Vagina (tissue), 2 donors: ENCODE measurements around the gene COG3.

ENCODE experiments used
- POLR2A ChIP-seq, 2 donors: fragments of 450-650 bp; IDR thresholded peaks; one replicate each; pipeline ENCODE4 v1.6.1; 2017; ENCODE audit warnings: antibody characterized with exemption in 2 of 2, mild to moderate bottlenecking in 2 of 2, moderate library complexity in 2 of 2
- TF ChIP-seq, protein P1 (sequence below), 3 experiments: fragments of 450-650 bp in 2 of 3; fragments of 200-600 bp in 1 of 3; sonication (generic) in 1 of 3; IDR thresholded peaks; one replicate each; pipeline ENCODE4 v1.5.1; 2017 to 2019; ENCODE audit warnings: antibody characterized with exemption in 3 of 3, mild to moderate bottlenecking in 2 of 3, moderate library complexity in 2 of 3

- TF ChIP-seq POLR2A (IDR thresholded peaks at IDR 0.05): no peak
- TF ChIP-seq, protein P1, sequence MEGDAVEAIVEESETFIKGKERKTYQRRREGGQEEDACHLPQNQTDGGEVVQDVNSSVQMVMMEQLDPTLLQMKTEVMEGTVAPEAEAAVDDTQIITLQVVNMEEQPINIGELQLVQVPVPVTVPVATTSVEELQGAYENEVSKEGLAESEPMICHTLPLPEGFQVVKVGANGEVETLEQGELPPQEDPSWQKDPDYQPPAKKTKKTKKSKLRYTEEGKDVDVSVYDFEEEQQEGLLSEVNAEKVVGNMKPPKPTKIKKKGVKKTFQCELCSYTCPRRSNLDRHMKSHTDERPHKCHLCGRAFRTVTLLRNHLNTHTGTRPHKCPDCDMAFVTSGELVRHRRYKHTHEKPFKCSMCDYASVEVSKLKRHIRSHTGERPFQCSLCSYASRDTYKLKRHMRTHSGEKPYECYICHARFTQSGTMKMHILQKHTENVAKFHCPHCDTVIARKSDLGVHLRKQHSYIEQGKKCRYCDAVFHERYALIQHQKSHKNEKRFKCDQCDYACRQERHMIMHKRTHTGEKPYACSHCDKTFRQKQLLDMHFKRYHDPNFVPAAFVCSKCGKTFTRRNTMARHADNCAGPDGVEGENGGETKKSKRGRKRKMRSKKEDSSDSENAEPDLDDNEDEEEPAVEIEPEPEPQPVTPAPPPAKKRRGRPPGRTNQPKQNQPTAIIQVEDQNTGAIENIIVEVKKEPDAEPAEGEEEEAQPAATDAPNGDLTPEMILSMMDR (IDR thresholded peaks at IDR 0.05): no peak
Measured at GRCh38 chr13:45538382-45538781, 73.6 kb downstream of the COG3 start.
